ENCODE results near the gene ZNF568. TPM values are rescaled to one million over a fixed set of nuclear protein-coding genes. Genes with fewer than 3 reads are reported as not detected.

Gene ZNF568
- total RNA-seq, 4 donors from 2014 or later, result 3.0 to 10.2 (median 5.4) TPM

- Histone ChIP-seq H3K4me1 (no peaks in the 10 kb centered on the region), H3K27ac (no peak overlapping the region), H3K36me3 (no peaks in the 10 kb centered on the region), H3K9me3 (no peaks in the 10 kb centered on the region), H3K4me3 (peak overlapping the region; percentile 35 to 51 (median 43)), H3K27me3 (no peaks in the 10 kb centered on the region)
- in situ Hi-C loops (cut with MboI; ENCODE audit: low sequenced_read_pairs in 4 of 4), result no loop called here
- DNase-seq (peak in 1 of 2 donors; percentile 15), ATAC-seq (no peak)
- TF ChIP-seq CTCF (IDR thresholded peaks at IDR 0.05 in 4 of 5, conservative IDR thresholded peaks at IDR 0.05 in 1 of 5), result no peak
- TF ChIP-seq POLR2A (IDR thresholded peaks at IDR 0.05), result no peak
- intact Hi-C loops (cut with DNase I; ENCODE audit: low total_unique reads), result no loop called here
These were observed 91.6 kb downstream of the ZNF568 start for GRCh38 chr19:37007587-37008220.

DNA sequence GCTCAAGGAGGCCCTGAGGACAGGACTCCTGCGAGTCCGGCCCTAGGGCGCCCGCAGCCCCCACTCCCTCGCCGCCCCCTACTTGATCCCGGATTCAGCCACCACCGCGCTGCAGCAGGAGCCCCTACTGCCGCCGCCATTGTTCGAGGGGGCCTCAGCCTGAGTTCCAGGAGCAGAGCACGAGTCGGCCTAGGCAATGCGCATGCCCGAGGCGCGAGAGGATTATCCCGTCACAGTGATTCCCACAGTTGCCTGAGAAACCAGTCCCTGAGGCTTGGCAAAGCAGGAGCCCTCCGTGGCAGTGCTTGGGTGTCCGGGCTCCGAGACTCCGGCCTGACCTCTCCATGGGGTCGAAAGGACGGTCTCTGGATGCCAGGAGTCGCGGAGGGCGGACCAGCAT, 93.7 kb downstream of the ZNF568 start:
- no peak overlapping the region for H3K4me3 ChIP-seq
- TF ChIP-seq CTCF (IDR thresholded peaks at IDR 0.05 in 4 of 5, conservative IDR thresholded peaks at IDR 0.05 in 1 of 5) (no peak), POLR2A (IDR thresholded peaks at IDR 0.05) (no peak)
- H3K4me1 ChIP-seq, result no peaks in the 10 kb centered on the region
- H3K27me3 ChIP-seq, result no peaks in the 10 kb centered on the region
- intact Hi-C loops (cut with DNase I; ENCODE audit: low total_unique reads), result no loop called here
- no peaks in the 10 kb centered on the region for H3K9me3 ChIP-seq
- in situ Hi-C loops (cut with MboI; ENCODE audit: low sequenced_read_pairs in 4 of 4), result no loop called here
- no peaks in the 10 kb centered on the region for H3K36me3 ChIP-seq
- DNase-seq (no peak), ATAC-seq (no peak)
- no peak overlapping the region for H3K27ac ChIP-seq

DNA sequence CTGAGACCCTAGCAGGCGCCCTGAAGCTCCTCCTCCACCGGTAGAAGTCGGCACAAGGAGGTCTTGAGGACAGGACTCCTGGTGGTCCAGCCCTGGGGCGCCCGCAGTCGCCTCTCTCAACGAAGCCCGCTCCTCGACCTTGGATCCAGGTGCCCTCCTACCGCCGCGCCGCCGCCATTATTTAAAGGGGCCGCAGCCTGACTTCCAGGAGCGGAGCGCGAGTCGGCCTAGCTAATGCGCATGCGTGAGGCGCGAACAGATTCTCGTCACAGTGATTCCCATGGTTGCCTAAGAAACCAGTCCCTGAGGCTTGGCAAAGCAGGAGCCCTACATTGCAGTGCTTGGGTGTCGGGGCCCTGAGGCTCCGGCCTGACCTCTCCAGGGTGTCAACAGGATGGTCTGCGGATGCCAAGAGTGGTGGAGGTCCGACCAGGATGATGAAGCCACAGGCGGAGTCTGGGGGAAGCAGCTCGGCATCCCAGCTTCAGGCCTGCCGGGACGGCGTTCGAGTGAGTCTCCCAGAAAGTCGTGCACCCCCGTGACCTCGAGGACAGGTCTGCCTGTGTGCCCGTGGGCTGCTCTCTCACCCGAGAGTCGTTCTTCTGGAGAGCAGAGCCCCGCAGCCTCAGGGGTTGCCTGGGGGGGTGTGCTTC, 96.1 kb downstream of the ZNF568 start:
- Histone ChIP-seq H3K4me3 (no peak overlapping the region), H3K4me1 (no peaks in the 10 kb centered on the region), H3K36me3 (no peaks in the 10 kb centered on the region), H3K9me3 (no peaks in the 10 kb centered on the region), H3K27me3 (no peaks in the 10 kb centered on the region), H3K27ac (no peak overlapping the region)
- TF ChIP-seq CTCF (IDR thresholded peaks at IDR 0.05 in 4 of 5, conservative IDR thresholded peaks at IDR 0.05 in 1 of 5) (no peak), POLR2A (IDR thresholded peaks at IDR 0.05) (no peak)
- no peak for DNase-seq
- intact Hi-C loops (cut with DNase I; ENCODE audit: low total_unique reads) (no loop called here), in situ Hi-C loops (cut with MboI; ENCODE audit: low sequenced_read_pairs in 4 of 4) (no loop called here)
- ATAC-seq, result no peak

DNA sequence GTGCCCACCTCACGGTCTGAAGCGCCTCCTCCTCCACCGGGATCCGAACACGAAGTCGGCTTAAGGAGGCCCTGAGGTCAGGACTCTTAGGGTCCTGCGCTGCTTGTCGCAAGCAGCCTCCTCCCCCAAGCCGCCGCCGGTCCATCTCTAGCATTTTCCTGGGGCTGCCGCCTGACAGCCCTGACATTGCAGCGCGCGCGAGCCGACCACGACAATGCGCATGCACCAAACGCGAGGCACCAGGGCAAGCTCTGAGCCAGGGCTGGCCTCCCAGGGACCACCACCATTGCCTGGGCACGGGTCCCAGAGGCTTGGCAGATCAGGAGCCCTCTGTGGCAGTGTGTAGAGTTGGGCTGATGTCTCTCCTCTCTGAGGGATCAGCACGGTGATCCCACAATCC, 98.3 kb downstream of the ZNF568 start:
- Histone ChIP-seq H3K4me1 (no peaks in the 10 kb centered on the region), H3K27ac (no peak overlapping the region), H3K27me3 (no peaks in the 10 kb centered on the region), H3K4me3 (no peak overlapping the region), H3K36me3 (no peaks in the 10 kb centered on the region), H3K9me3 (peaks cover 0 to 4% (median 0%) of the 10 kb centered on the region in 3 donors)
- in situ Hi-C loops (cut with MboI; ENCODE audit: low sequenced_read_pairs in 4 of 4) (no loop called here), intact Hi-C loops (cut with DNase I; ENCODE audit: low total_unique reads) (no loop called here)
- no peak for TF ChIP-seq POLR2A (IDR thresholded peaks at IDR 0.05)
- TF ChIP-seq CTCF (IDR thresholded peaks at IDR 0.05 in 4 of 5, conservative IDR thresholded peaks at IDR 0.05 in 1 of 5), result no peak
- DNase-seq (no peak), ATAC-seq (no peak)

All from gastrocnemius medialis (tissue), 4 donors.